Measurements from ENCODE around the gene F11R.
A peak's percentile ranks its signal among the peaks of the same experiment; 100 is the strongest.

F11R gene

DNA sequence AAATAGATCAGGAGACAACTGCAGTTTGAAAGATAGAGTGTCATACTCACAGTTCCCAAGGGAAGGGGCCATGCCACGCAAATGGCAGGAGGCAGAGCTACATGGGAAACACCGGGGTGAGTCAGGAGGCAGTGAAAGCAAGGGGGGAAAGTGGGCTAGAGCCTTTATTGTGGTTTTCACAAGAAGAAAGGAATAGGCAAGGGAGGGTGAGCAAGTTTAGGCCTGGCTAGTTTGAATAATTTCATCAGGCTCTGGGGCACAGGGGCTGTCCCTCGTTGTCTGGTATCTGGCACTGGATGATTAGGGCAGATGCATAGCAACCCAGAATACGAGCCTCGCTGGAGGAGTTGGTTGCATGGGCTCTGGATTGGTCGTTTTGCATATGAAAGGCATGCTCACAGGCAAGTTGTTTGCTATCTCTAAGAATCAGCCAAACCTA lies 49.3 kb downstream of the F11R start:
- in situ Hi-C loops (cut with MboI; ENCODE audit: low pct_unique_long_range_greater_than_20kb, low sequenced_read_pairs, unreplicated experiment): loop anchor here (25.0 kb wide), 1 partner anchor 559 kb away; the partner anchor contains the start of gene VANGL2
- peak; percentile 54 for DNase-seq (ENCODE audit: low spot score)
- TF ChIP-seq, protein P1, sequence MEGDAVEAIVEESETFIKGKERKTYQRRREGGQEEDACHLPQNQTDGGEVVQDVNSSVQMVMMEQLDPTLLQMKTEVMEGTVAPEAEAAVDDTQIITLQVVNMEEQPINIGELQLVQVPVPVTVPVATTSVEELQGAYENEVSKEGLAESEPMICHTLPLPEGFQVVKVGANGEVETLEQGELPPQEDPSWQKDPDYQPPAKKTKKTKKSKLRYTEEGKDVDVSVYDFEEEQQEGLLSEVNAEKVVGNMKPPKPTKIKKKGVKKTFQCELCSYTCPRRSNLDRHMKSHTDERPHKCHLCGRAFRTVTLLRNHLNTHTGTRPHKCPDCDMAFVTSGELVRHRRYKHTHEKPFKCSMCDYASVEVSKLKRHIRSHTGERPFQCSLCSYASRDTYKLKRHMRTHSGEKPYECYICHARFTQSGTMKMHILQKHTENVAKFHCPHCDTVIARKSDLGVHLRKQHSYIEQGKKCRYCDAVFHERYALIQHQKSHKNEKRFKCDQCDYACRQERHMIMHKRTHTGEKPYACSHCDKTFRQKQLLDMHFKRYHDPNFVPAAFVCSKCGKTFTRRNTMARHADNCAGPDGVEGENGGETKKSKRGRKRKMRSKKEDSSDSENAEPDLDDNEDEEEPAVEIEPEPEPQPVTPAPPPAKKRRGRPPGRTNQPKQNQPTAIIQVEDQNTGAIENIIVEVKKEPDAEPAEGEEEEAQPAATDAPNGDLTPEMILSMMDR (IDR thresholded peaks at IDR 0.05; ENCODE audit: extremely low read depth, insufficient read depth, missing control alignments): no peak

DNA sequence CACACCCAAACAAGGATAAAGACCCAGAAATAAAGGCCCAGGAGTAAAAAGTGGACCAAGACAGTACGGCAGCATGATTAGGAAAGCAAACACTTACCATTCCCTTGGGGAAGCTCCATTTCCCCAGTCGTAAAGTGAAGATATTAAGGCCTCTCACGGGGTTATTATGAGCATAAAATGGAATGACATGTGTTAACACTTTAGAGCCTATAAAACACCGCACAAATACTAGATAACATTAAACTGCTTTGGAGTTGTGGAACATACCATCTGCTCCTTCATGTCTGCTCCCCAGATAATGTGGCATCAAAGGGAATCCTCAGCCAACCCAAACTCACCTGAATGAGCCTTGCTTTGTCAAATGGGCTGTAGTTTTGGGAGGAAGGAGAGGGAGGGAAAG lies 57.4 kb downstream of the F11R start:
- no peak for DNase-seq (ENCODE audit: low spot score)
- TF ChIP-seq, protein P1 (IDR thresholded peaks at IDR 0.05; ENCODE audit: extremely low read depth, insufficient read depth, missing control alignments): no peak
- in situ Hi-C loops (cut with MboI; ENCODE audit: low pct_unique_long_range_greater_than_20kb, low sequenced_read_pairs, unreplicated experiment): loop anchor here (25.0 kb wide), 1 partner anchor 551 kb away; the partner anchor contains the start of gene VANGL2

DNA sequence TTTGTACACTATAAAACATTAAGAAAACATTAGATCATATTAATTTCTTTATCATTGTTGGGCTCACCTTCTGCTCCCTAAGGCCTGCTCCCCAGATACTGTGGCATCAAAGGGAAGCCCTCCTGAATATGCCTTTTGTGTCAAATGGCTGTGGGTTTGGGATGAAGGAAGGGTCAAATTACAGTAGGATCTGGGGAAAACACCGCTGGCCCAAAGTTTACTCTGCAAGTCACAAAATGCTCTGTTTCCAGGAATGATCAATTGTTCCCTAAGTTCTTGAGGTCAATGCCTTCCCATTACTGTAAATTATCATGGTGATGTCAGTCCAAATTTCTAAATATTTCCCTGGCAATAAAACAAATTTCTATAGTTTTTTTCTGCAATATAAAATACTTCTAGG lies 59.5 kb downstream of the F11R start:
- TF ChIP-seq, protein P1 (IDR thresholded peaks at IDR 0.05; ENCODE audit: extremely low read depth, insufficient read depth, missing control alignments): no peak
- in situ Hi-C loops (cut with MboI; ENCODE audit: low pct_unique_long_range_greater_than_20kb, low sequenced_read_pairs, unreplicated experiment): loop anchor here (25.0 kb wide), 1 partner anchor 549 kb away; the partner anchor contains the start of gene VANGL2
- DNase-seq (ENCODE audit: low spot score): no peak

DNA sequence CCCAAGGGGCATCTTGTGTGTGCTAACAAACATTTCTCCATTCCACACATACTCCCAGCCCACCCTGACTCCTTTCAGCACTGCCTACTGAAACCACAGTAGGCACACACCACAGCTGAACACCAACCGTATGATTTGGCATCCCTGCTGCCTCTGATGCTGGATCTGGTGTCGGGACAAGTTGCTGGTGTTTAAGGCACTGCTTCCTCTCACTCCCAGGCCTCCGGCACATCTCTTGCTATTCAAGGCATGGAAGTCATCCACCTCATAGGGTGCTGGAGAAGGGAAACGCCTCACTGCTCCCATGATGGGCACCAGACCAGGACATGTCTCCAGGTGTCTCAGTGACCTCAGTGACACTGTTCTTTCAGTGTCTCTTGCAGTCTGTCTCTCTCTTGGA lies 64.0 kb downstream of the F11R start:
- DNase-seq (ENCODE audit: low spot score): no peak
- in situ Hi-C loops (cut with MboI; ENCODE audit: low pct_unique_long_range_greater_than_20kb, low sequenced_read_pairs, unreplicated experiment): loop anchor here (25.0 kb wide), 1 partner anchor 545 kb away; the partner anchor contains the start of gene VANGL2
- TF ChIP-seq, protein P1 (IDR thresholded peaks at IDR 0.05; ENCODE audit: extremely low read depth, insufficient read depth, missing control alignments): no peak

DNA sequence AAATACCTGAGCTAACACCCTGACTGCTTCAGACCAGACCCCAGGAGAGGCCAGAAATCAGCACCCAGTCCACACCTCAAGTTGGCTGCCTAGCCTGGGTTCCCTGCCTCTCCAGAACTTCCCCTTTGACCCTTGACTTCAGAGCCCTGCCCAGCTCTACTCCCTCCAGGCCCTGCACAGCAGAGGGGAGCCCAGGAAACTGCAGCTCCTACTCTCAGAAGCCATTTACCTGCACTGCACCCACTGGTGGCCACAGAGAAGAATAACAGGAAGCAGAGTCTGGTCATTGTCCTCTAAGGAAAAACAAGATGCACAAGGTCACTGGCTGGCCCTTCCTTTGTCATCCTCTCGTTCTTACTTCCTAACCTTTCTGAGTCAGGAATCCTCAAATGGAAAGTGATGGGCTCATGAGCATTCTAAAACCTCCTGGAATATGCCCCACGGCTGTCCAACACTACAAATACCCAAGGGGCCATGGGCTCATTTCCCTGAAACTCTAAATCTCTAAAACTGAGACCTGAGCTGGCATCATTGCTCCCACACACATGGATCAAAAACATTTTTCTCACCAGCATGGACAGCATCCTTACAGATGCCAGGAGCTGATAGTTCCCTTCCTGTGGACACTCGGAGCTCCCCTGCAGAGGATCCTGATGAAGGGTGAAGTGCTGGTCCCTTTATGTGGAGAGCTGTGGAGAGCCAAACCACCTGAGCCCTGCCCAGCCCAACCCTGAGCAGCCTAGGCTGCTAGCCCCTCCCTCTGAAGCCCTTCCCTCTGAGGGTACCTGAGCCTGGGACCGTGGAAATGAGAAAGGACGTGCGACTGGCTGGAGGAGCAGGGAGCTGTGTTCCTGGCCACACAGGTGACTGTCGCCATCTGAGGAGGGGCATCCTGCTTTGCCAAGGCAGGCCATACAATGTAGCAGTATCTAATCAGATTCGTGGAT lies 66.5 kb downstream of the F11R start, which contains the start of gene ITLN2:
Gene ITLN2, minus strand, starts transcription at position 652 of the 947 bp plus-strand sequence. Its CDS starts 68 bp downstream, at position 584.
- peak; percentile 70 for DNase-seq (ENCODE audit: low spot score)
- in situ Hi-C loops (cut with MboI; ENCODE audit: low pct_unique_long_range_greater_than_20kb, low sequenced_read_pairs, unreplicated experiment): loop anchor here (5.0 to 25.0 kb wide), 2 partner anchors 112 to 542 kb away; partner anchors contain the start of gene VANGL2
- TF ChIP-seq, protein P1 (IDR thresholded peaks at IDR 0.05; ENCODE audit: extremely low read depth, insufficient read depth, missing control alignments): peak; percentile 81

DNA sequence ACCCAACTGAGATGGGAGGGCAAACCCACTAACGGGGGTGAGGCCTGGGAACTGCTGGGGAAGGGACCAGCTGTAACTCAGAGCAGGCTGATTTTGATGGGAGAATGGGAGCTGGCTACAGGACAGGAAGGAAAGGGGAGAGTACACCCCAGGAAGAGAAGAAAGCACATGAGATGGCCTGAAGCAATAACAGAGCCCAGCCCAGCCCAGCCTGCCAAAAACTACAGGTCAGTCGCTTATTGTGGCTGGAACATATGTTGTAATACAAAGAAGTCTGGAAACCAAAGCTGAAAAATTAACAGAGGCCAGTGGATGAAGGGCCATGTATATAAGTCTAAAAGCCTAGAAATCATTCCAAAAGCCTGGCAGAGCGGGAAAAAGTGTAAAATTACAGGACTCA lies 67.9 kb downstream of the F11R start:
- in situ Hi-C loops (cut with MboI; ENCODE audit: low pct_unique_long_range_greater_than_20kb, low sequenced_read_pairs, unreplicated experiment): loop anchor here (5.0 to 25.0 kb wide), 2 partner anchors 111 to 541 kb away; partner anchors contain the start of gene VANGL2

More for the DNA sequence above, 67.9 kb downstream of the F11R start:
- TF ChIP-seq, protein P1 (IDR thresholded peaks at IDR 0.05; ENCODE audit: extremely low read depth, insufficient read depth, missing control alignments): no peak
- DNase-seq (ENCODE audit: low spot score): no peak

Data from GM13977 (cell line).